Chondrocyte (in vitro differentiated cells): ENCODE results near the gene SLC7A11. TPM values are rescaled to one million over a fixed set of nuclear protein-coding genes. Genes with fewer than 3 reads are reported as not detected.

Source experiments
- DNase-seq: peaks from one replicate; pipeline ENCODE4 v3.0.0; 2021; ENCODE audit warnings: mixed read lengths, low spot score
- H3K27ac Mint-ChIP-seq: one replicate; pipeline ENCODE4 v1.8.0; 2021; ENCODE audit warnings: mild to moderate bottlenecking, moderate library complexity, mixed read lengths; ENCODE audit not compliant: unreplicated experiment
- H3K27me3 Mint-ChIP-seq: 2 replicates; pipeline ENCODE4 v1.8.0; 2021; ENCODE audit warnings: low read depth, mixed read lengths
- H3K36me3 Mint-ChIP-seq: 2 replicates; pipeline ENCODE4 v1.8.0; 2021; ENCODE audit warnings: low read depth, mixed read lengths
- H3K4me1 Mint-ChIP-seq: 2 replicates; pipeline ENCODE4 v1.8.0; 2021; ENCODE audit warnings: low read depth, mild to moderate bottlenecking, mixed read lengths
- H3K4me3 Mint-ChIP-seq: one replicate; pipeline ENCODE4 v1.8.0; 2021; ENCODE audit warnings: mild to moderate bottlenecking, moderate library complexity, mixed read lengths; ENCODE audit not compliant: unreplicated experiment
- H3K9me3 Mint-ChIP-seq: 2 replicates; pipeline ENCODE4 v1.8.0; 2021; ENCODE audit warnings: low read depth, mixed read lengths
- CTCF ChIP-seq: fragments of 200-600 bp; sonication (generic); IDR thresholded peaks from 2 replicates; pipeline ENCODE4 v1.5.0; 2021; ENCODE audit warnings: antibody characterized with exemption, mild to moderate bottlenecking, moderate library complexity
- total RNA-seq: library from RNA; stranded (reverse); gene quantifications from 3 replicates; pipeline ENCODE4 v1.2.1, GENCODE V29; 2021

SLC7A11 gene
- total RNA-seq, 1 donor from 2014 or later, result 31.5 TPM

DNA sequence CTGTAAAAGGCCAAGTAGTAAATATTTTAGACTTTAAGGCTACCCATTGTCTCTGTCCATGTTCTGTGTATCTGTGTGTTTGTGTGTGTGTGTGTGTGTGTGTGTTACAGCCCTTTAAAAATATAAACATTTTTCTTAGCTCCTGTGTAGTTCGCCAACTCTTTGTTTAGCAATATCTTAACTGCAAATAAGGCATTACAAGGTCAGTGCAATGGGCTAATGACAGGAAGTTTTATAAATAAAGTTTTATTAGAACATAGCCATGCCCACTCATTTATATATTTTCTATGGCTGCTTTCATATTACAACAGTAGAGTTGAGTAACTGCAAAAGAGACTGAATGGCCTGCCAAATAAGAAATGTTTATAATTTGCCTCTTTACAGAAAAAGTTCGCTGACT, 5.9 kb upstream of the SLC7A11 start:
- no peak for TF ChIP-seq CTCF
- H3K4me1 Mint-ChIP-seq, result peaks cover 18% of the 10 kb centered on the region
- no peaks in the 10 kb centered on the region for H3K36me3 Mint-ChIP-seq
- H3K27me3 Mint-ChIP-seq, result no peaks in the 10 kb centered on the region
- no peak overlapping the region for H3K4me3 Mint-ChIP-seq
- no peaks in the 10 kb centered on the region for H3K9me3 Mint-ChIP-seq
- peak overlapping the region; percentile 22 for H3K27ac Mint-ChIP-seq
- DNase-seq, result no peak

GRCh38 chr4:138247643-138248042, 5.5 kb upstream of the SLC7A11 start:
- H3K36me3 Mint-ChIP-seq, result no peaks in the 10 kb centered on the region
- TF ChIP-seq CTCF, result no peak
- no peak for DNase-seq
- peak overlapping the region; percentile 22 for H3K27ac Mint-ChIP-seq
- H3K4me3 Mint-ChIP-seq, result no peak overlapping the region
- no peaks in the 10 kb centered on the region for H3K9me3 Mint-ChIP-seq
- no peaks in the 10 kb centered on the region for H3K27me3 Mint-ChIP-seq
- peaks cover 18% of the 10 kb centered on the region for H3K4me1 Mint-ChIP-seq

DNA sequence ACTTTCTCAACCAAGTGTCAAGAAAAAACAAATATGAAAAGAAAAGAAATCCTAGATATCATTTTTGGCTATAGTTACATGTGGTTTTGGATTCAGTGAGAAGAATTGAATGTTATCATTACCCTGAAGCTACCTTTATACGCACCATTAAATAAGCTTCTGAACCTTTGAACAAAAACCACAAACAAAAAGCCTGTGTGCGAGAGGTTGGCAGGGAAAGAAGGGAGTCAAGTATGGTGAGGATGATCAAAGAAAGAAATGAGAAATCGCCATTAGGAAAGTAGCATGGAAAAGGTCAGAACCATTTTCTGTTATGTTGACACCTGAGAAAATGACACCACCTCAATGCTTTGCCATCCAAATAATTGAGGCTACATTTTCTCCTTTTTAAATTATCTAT, 1.2 kb upstream of the SLC7A11 start:
- Mint-ChIP-seq H3K4me1 (peaks cover 46% of the 10 kb centered on the region), H3K36me3 (no peaks in the 10 kb centered on the region), H3K27ac (peak overlapping the region; percentile 22), H3K4me3 (no peak overlapping the region), H3K9me3 (no peaks in the 10 kb centered on the region), H3K27me3 (no peaks in the 10 kb centered on the region)
- no peak for TF ChIP-seq CTCF
- DNase-seq, result no peak

GRCh38 chr4:138242834-138243156, 646 bp upstream of the SLC7A11 start:
- peak overlapping the region; percentile 98 for H3K27ac Mint-ChIP-seq
- H3K4me3 Mint-ChIP-seq, result peak overlapping the region; percentile 93
- TF ChIP-seq CTCF, result no peak
- H3K4me1 Mint-ChIP-seq, result peaks cover 47% of the 10 kb centered on the region
- no peaks in the 10 kb centered on the region for H3K27me3 Mint-ChIP-seq
- DNase-seq, result no peak
- no peaks in the 10 kb centered on the region for H3K9me3 Mint-ChIP-seq
- H3K36me3 Mint-ChIP-seq, result no peaks in the 10 kb centered on the region

DNA sequence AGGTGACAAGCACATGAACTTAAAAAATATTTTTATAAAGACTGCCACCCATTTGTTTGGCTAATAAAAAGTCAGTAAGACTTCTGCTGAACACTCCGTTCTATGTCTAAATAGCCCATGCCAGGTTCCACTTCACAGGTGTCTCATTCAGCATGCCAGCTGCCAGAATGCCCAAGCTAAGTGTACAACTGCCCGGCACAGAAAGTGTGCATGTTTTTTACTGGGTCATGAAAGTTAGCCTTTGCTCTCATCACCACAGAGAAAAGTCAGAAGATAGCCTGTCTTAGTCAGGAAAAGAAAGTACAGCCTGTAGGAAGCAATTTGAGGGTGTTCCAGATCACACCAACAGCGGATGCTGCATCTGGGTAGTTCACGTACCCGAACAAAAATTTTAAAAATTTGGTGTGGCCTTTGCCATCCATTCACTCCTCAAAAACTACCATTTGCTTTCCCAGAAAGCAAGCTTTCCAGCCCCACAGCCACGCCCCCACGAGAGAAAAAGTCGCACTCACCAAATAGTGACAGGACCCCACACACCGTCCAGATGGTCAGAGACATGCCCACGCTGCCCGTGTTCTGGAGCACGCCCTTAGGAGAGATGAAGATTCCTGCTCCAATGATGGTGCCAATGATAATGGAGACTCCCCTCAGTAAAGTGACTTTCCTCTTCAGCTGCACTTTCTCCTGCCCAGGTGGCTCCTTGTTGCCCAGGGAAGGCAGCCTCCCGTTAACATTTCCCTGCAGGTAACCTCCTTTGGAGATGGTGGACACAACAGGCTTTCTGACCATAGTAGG, 671 bp downstream of the SLC7A11 start:
- TF ChIP-seq CTCF, result no peak
- Mint-ChIP-seq H3K9me3 (no peaks in the 10 kb centered on the region), H3K27ac (peak overlapping the region; percentile 98), H3K4me1 (peaks cover 51% of the 10 kb centered on the region), H3K27me3 (no peaks in the 10 kb centered on the region), H3K4me3 (peak overlapping the region; percentile 93), H3K36me3 (no peaks in the 10 kb centered on the region)
- DNase-seq, result no peak
